CD14-positive monocyte (primary cell): ENCODE results near the gene C1orf226. TPM values are rescaled to one million over a fixed set of nuclear protein-coding genes. Genes with fewer than 3 reads are reported as not detected.

Experiments
- DNase-seq, 3 donors: peaks; one replicate each; pipeline ENCODE4 v3.0.0-alpha.2; 2011 to 2022
- H2AFZ ChIP-seq: 2 replicates; pipeline ENCODE4 v1.6.0; 2012; ENCODE audit warnings: mild to moderate bottlenecking, low read depth, low read length, inconsistent platforms; ENCODE audit not compliant: insufficient read depth, poor library complexity, severe bottlenecking
- H3K27ac ChIP-seq, 2 donors: 1 replicate in 1 of 2; 2 replicates in 1 of 2; pipeline ENCODE4 v1.5.1; 2012 to 2013; ENCODE audit warnings: low read length in 2 of 2, control low read depth in 1 of 2, inconsistent platforms in 1 of 2, low read depth in 1 of 2, mild to moderate bottlenecking in 1 of 2
- H3K27me3 ChIP-seq, 2 donors: one replicate each; pipeline versions ENCODE4 v1.6.0 to v1.6.1; 2011 to 2013; ENCODE audit warnings: low read length in 2 of 2; ENCODE audit not compliant: control insufficient read depth in 2 of 2, insufficient read depth in 2 of 2
- H3K36me3 ChIP-seq, 2 donors: replicated peaks in 1 of 2; 1 replicate in 1 of 2; 2 replicates in 1 of 2; pipeline versions ENCODE4 v1.5.1 to v1.6.1; 2012 to 2013; ENCODE audit warnings: low read length in 2 of 2, control low read depth in 1 of 2, inconsistent platforms in 1 of 2, mild to moderate bottlenecking in 1 of 2; ENCODE audit not compliant: insufficient read depth in 2 of 2, control insufficient read depth in 1 of 2
- H3K4me1 ChIP-seq, 2 donors: 1 replicate in 1 of 2; 2 replicates in 1 of 2; pipeline versions ENCODE4 v1.5.1 to v1.6.1; 2012 to 2013; ENCODE audit warnings: low read length in 2 of 2, control low read depth in 1 of 2, inconsistent platforms in 1 of 2, mild to moderate bottlenecking in 1 of 2, moderate library complexity in 1 of 2; ENCODE audit not compliant: insufficient read depth in 2 of 2, control insufficient read depth in 1 of 2
- H3K4me2 ChIP-seq: replicated peaks from 2 replicates; pipeline ENCODE3; 2012; ENCODE audit warnings: low read length, moderate library complexity, mild to moderate bottlenecking; ENCODE audit not compliant: poor library complexity, severe bottlenecking; ENCODE audit errors: extremely low read depth
- H3K4me3 ChIP-seq, 3 experiments: fragments of 200-600 bp in 1 of 3; sonication (generic) in 1 of 3; replicated peaks in 1 of 3; 1 replicate in 2 of 3; 2 replicates in 1 of 3; pipeline ENCODE4 v1.5.1; 2011 to 2013; ENCODE audit warnings: low read length in 3 of 3, mild to moderate bottlenecking in 3 of 3, control low read depth in 2 of 3, low read depth in 2 of 3, inconsistent platforms in 1 of 3, moderate library complexity in 1 of 3
- H3K79me2 ChIP-seq: 2 replicates; pipeline ENCODE4 v1.6.0; 2012; ENCODE audit warnings: mild to moderate bottlenecking, control low read depth, inconsistent platforms, low read length, moderate library complexity; ENCODE audit not compliant: insufficient read depth
- H3K9ac ChIP-seq: 2 replicates; pipeline ENCODE4 v1.6.0; 2017; ENCODE audit warnings: low read length, mild to moderate bottlenecking; ENCODE audit not compliant: insufficient read depth, poor library complexity, severe bottlenecking
- H3K9me3 ChIP-seq, 2 donors: replicated peaks in 1 of 2; 1 replicate in 1 of 2; 2 replicates in 1 of 2; pipeline versions ENCODE4 v1.5.1 to v1.6.1; 2012 to 2013; ENCODE audit warnings: low read length in 2 of 2, control low read depth in 1 of 2; ENCODE audit not compliant: control insufficient read depth in 1 of 2, insufficient read depth in 1 of 2
- H4K20me1 ChIP-seq: 2 replicates; pipeline ENCODE4 v1.6.0; 2012; ENCODE audit warnings: mild to moderate bottlenecking, low read length, control low read depth, moderate library complexity; ENCODE audit not compliant: insufficient read depth
- H3K27ac Mint-ChIP-seq, 7 donors: one replicate each; pipeline ENCODE4 v1.8.0; 2020; ENCODE audit warnings: mild to moderate bottlenecking in 7 of 7, mixed read lengths in 7 of 7, moderate library complexity in 6 of 7, inconsistent platforms in 2 of 7
- H3K27me3 Mint-ChIP-seq, 3 donors: one replicate each; pipeline ENCODE4 v1.8.0; 2021 to 2022; ENCODE audit warnings: low read depth in 3 of 3, mild to moderate bottlenecking in 3 of 3, mixed read lengths in 3 of 3, moderate library complexity in 3 of 3, inconsistent platforms in 1 of 3
- H3K36me3 Mint-ChIP-seq, 2 donors: one replicate each; pipeline ENCODE4 v1.8.0; 2020; ENCODE audit warnings: mixed read lengths in 2 of 2, inconsistent platforms in 1 of 2, mild to moderate bottlenecking in 1 of 2
- H3K4me1 Mint-ChIP-seq: one replicate; pipeline ENCODE4 v1.8.0; 2020; ENCODE audit warnings: mild to moderate bottlenecking, mixed read lengths
- H3K4me3 Mint-ChIP-seq, 2 donors: one replicate each; pipeline ENCODE4 v1.8.0; 2020; ENCODE audit warnings: mild to moderate bottlenecking in 2 of 2, mixed read lengths in 2 of 2, moderate library complexity in 1 of 2
- H3K9me3 Mint-ChIP-seq, 7 donors: one replicate each; pipeline ENCODE4 v1.8.0; 2020 to 2022; ENCODE audit warnings: mixed read lengths in 7 of 7, mild to moderate bottlenecking in 6 of 7, moderate library complexity in 6 of 7, inconsistent platforms in 2 of 7
- CTCF ChIP-seq: fragments of 200-600 bp; IDR thresholded peaks from one replicate; pipeline ENCODE4 v1.8.0; 2022; ENCODE audit warnings: antibody characterized with exemption, mild to moderate bottlenecking
- WGBS: methylation state at CpG from one replicate; pipeline ENCODE4 v1.1.5; 2013; ENCODE audit warnings: missing lambda C conversion rate; ENCODE audit not compliant: insufficient coverage; 5-methylcytosine and 5-hydroxymethylcytosine counted together
- intact Hi-C, 2 donors: fragments of 100-400 bp; cut with micrococcal nuclease; formaldehyde crosslinking; loops; one replicate each; pipeline versions ENCODE4 v1.15.0 to v1.15.1; 2023
- polyA plus RNA-seq, 3 donors: library from polyadenylated mRNA; depleted of rRNA in 1 of 3; unstranded in 2 of 3; stranded (reverse) in 1 of 3; fragments of 300-500 nt in 2 of 3; fragments of >200 nt in 1 of 3; fragmentation: Illumina TruSeq in 2 of 3; gene quantifications; 1 replicate in 2 of 3; 2 replicates in 1 of 3; pipeline ENCODE4 v1.2.3, GENCODE V29; 2012 to 2021

The C1orf226 gene
- polyA plus RNA-seq, 3 donors: 0.10 to 0.31 TPM; not detected in 1

- intact Hi-C loops: no loop called here
- no peaks in the 10 kb centered on the region for H3K4me1 Mint-ChIP-seq
- H3K4me2 ChIP-seq: no peak overlapping the region
Measured at GRCh38 chr1:162405800-162406199, 24.3 kb downstream of the C1orf226 start.

GRCh38 chr1:162406811-162407210 lies 25.3 kb downstream of the C1orf226 start:
- Histone ChIP-seq H3K4me2 (no peak overlapping the region), H3K4me1 (peaks cover 0 to 5% of the 10 kb centered on the region in 2 donors), H3K79me2 (no peaks in the 10 kb centered on the region), H4K20me1 (no peaks in the 10 kb centered on the region), H3K27me3 (no peaks in the 10 kb centered on the region), H2AFZ (no peak overlapping the region), H3K4me3 (no peak overlapping the region), H3K9ac (no peak overlapping the region), H3K36me3 (no peaks in the 10 kb centered on the region), H3K27ac (no peak overlapping the region), H3K9me3 (no peaks in the 10 kb centered on the region)
- DNase-seq: no peak
- Mint-ChIP-seq H3K9me3 (no peaks in the 10 kb centered on the region), H3K4me1 (peaks cover 5% of the 10 kb centered on the region), H3K4me3 (no peak overlapping the region), H3K27me3 (peaks cover 0 to 4% (median 3%) of the 10 kb centered on the region in 3 donors), H3K36me3 (no peaks in the 10 kb centered on the region), H3K27ac (no peak overlapping the region)
- no peak for TF ChIP-seq CTCF
- WGBS: no CpG with 5 or more reads among the region's 2 CpGs
- intact Hi-C loops: no loop called here

More at GRCh38 chr1:162405800-162406199, 24.3 kb downstream of the C1orf226 start:
- H3K27me3 ChIP-seq: no peaks in the 10 kb centered on the region
- H3K79me2 ChIP-seq: no peaks in the 10 kb centered on the region
- H2AFZ ChIP-seq: no peak overlapping the region
- no peak overlapping the region for H3K9ac ChIP-seq
- Mint-ChIP-seq H3K27me3 (peaks cover 0 to 3% (median 2%) of the 10 kb centered on the region in 3 donors), H3K36me3 (no peaks in the 10 kb centered on the region), H3K27ac (peak overlapping the region in 1 of 7 donors; percentile 18), H3K4me3 (no peak overlapping the region), H3K9me3 (no peaks in the 10 kb centered on the region)
- TF ChIP-seq CTCF: no peak
- H4K20me1 ChIP-seq: no peaks in the 10 kb centered on the region
- H3K4me3 ChIP-seq: no peak overlapping the region
- no peak overlapping the region for H3K27ac ChIP-seq
- H3K36me3 ChIP-seq: no peaks in the 10 kb centered on the region
- H3K9me3 ChIP-seq: no peaks in the 10 kb centered on the region
- WGBS: no CpG with 5 or more reads among the region's 5 CpGs
- no peaks in the 10 kb centered on the region for H3K4me1 ChIP-seq
- DNase-seq: no peak
